HCT116 (cell line): ENCODE data around the gene RAPGEF2. TPM values are rescaled to one million over a fixed set of nuclear protein-coding genes. Genes with fewer than 3 reads are reported as not detected.

Source experiments
- ATAC-seq: fragments of 200-7000 bp; cut with Tn5 transposase; 2 replicates; pipeline ENCODE4 v1.9.1; 2020; ENCODE audit warnings: mild to moderate bottlenecking, moderate library complexity
- BruUV-seq: library from RNA; stranded (reverse); fragments of 400-500 nt; replicated peaks from 2 replicates; lab custom pipeline; 2021; lab: Mats Ljungman, UMichigan
- CTCF ChIA-PET: fragments of 300-600 bp; sonication (Branson Sonifier 250); formaldehyde crosslinking; loops from one replicate; lab custom pipeline; 2021; ENCODE audit warnings: antibody characterized with exemption; lab: Charles Lee
- POLR2A ChIA-PET: fragments of 300-600, 350-600 bp; sonication (Branson Sonifier 250); formaldehyde crosslinking; loops from one replicate; lab custom pipeline; 2021; ENCODE audit warnings: antibody characterized with exemption; lab: Charles Lee
- RAD21 ChIA-PET, 2 experiments: fragments of 300-600 bp; sonication (Branson Sonifier 250); formaldehyde crosslinking; loops; one replicate each; lab custom pipeline; 2023; ENCODE audit warnings: low total read pairs in 2 of 2; ENCODE audit not compliant: uncharacterized antibody in 2 of 2, unreplicated experiment in 2 of 2, low non-redundant PET in 1 of 2; lab: Charles Lee
- DNase-seq: peaks from one replicate; pipeline ENCODE4 v3.0.0-alpha.2; 2010; ENCODE audit warnings: low read depth, low spot score
- H2AFZ ChIP-seq: fragments of 200-600 bp; shearing (Covaris generic), sonication (generic); 2 replicates; pipeline ENCODE4 v1.6.1; 2017; ENCODE audit warnings: low read depth, mixed run types, mixed read lengths, antibody characterized with exemption, low read length; ENCODE audit not compliant: poor library complexity, severe bottlenecking
- H3K27ac ChIP-seq: 2 replicates; pipeline ENCODE4 v1.5.1; 2012; ENCODE audit warnings: low read depth, low read length
- H3K27me3 ChIP-seq: fragments of 200-600 bp; sonication (generic); 2 replicates; pipeline ENCODE4 v1.6.1; 2016; ENCODE audit warnings: mixed run types, low read length, mixed read lengths; ENCODE audit not compliant: insufficient read depth
- H3K36me3 ChIP-seq, 2 experiments: fragments of 200-500 bp in 1 of 2; fragments of 200-600 bp in 1 of 2; sonication (Bioruptor generic) in 1 of 2; sonication (generic) in 1 of 2; 2 replicates each; pipeline versions ENCODE4 v1.5.1 to v1.6.1; 2014 to 2016; ENCODE audit warnings: low read length in 2 of 2, inconsistent platforms in 1 of 2, mixed read lengths in 1 of 2, mixed run types in 1 of 2; ENCODE audit not compliant: insufficient read depth in 2 of 2, control insufficient read depth in 1 of 2
- H3K4me1 ChIP-seq, 2 experiments: fragments of 200-600 bp in 1 of 2; sonication (generic) in 1 of 2; 2 replicates each; pipeline versions ENCODE4 v1.5.1 to v1.6.1; 2012 to 2017; ENCODE audit warnings: low read length in 2 of 2, inconsistent platforms in 1 of 2, mild to moderate bottlenecking in 1 of 2, mixed read lengths in 1 of 2, mixed run types in 1 of 2, moderate library complexity in 1 of 2; ENCODE audit not compliant: insufficient read depth in 2 of 2, control insufficient read depth in 1 of 2
- H3K4me2 ChIP-seq: fragments of 200-600 bp; sonication (generic); 2 replicates; pipeline ENCODE4 v1.6.1; 2017; ENCODE audit warnings: mixed run types, low read length, mixed read lengths
- H3K4me3 ChIP-seq, 2 experiments: fragments of 200-600 bp in 1 of 2; sonication (generic) in 1 of 2; replicated peaks in 1 of 2; 2 replicates each; pipeline ENCODE4 v1.5.1; 2011 to 2016; ENCODE audit warnings: low read length in 2 of 2, control low read depth in 1 of 2, low read depth in 1 of 2, mild to moderate bottlenecking in 1 of 2, mixed read lengths in 1 of 2, mixed run types in 1 of 2
- H3K79me2 ChIP-seq: fragments of 200-600 bp; sonication (generic); 2 replicates; pipeline ENCODE4 v1.6.1; 2017; ENCODE audit warnings: mild to moderate bottlenecking, mixed run types, low read length, moderate library complexity, mixed read lengths; ENCODE audit not compliant: insufficient read depth
- H3K9ac ChIP-seq: fragments of 200-600 bp; sonication (generic); 2 replicates; pipeline ENCODE4 v1.6.1; 2016; ENCODE audit warnings: low read length, mixed read lengths
- H3K9me2 ChIP-seq: fragments of 200-600 bp; sonication (generic), shearing (Covaris generic); 2 replicates; pipeline ENCODE4 v1.6.1; 2017; ENCODE audit warnings: mixed run types, mild to moderate bottlenecking, moderate library complexity; ENCODE audit not compliant: insufficient read depth
- H3K9me3 ChIP-seq, 2 experiments: fragments of 200-500 bp in 1 of 2; fragments of 200-600 bp in 1 of 2; sonication (Bioruptor generic) in 1 of 2; sonication (generic) in 1 of 2; 2 replicates each; pipeline ENCODE4 v1.6.1; 2014 to 2017; ENCODE audit warnings: low read length in 2 of 2, mixed read lengths in 2 of 2, inconsistent platforms in 1 of 2, low read depth in 1 of 2, mild to moderate bottlenecking in 1 of 2, mixed run types in 1 of 2, moderate library complexity in 1 of 2; ENCODE audit not compliant: control insufficient read depth in 1 of 2, insufficient read depth in 1 of 2
- H4K20me1 ChIP-seq: fragments of 200-600 bp; sonication (generic), shearing (Covaris generic); 2 replicates; pipeline ENCODE4 v1.6.1; 2017; ENCODE audit warnings: mixed run types, mild to moderate bottlenecking, moderate library complexity; ENCODE audit not compliant: insufficient read depth
- CBX3 ChIP-seq: IDR thresholded peaks from 2 replicates; pipeline ENCODE4 v1.6.1; 2012; ENCODE audit warnings: low read depth
- EGR1 ChIP-seq: IDR thresholded peaks from 2 replicates; pipeline ENCODE4 v1.6.1; 2012; ENCODE audit warnings: low read depth
- ELF1 ChIP-seq: IDR thresholded peaks from 2 replicates; pipeline ENCODE4 v1.6.1; 2012; ENCODE audit warnings: low read depth, borderline replicate concordance
- EZH2 ChIP-seq: fragments of 200-600 bp; sonication (generic); IDR thresholded peaks from 2 replicates; pipeline ENCODE4 v1.6.1; 2017; ENCODE audit warnings: antibody characterized with exemption, mixed run types
- EZH2phosphoT487 ChIP-seq: fragments of 200-600 bp; IDR thresholded peaks from 2 replicates; pipeline ENCODE4 v1.6.1; 2018; ENCODE audit warnings: antibody characterized with exemption, borderline replicate concordance
- FOSL1 ChIP-seq: IDR thresholded peaks from 2 replicates; pipeline ENCODE4 v1.6.1; 2012; ENCODE audit warnings: low read depth
- JUND ChIP-seq: IDR thresholded peaks from 2 replicates; pipeline ENCODE4 v1.6.1; 2012
- POLR2A ChIP-seq: IDR thresholded peaks from 2 replicates; pipeline ENCODE4 v1.7.0; 2011; ENCODE audit warnings: borderline replicate concordance; ENCODE audit not compliant: insufficient read depth, insufficient read length; ENCODE audit errors: extremely low read depth
- POLR2AphosphoS5 ChIP-seq: IDR thresholded peaks from 2 replicates; pipeline ENCODE4 v1.6.1; 2011; ENCODE audit warnings: mild to moderate bottlenecking, low read depth, low read length, moderate library complexity
- RAD21 ChIP-seq: IDR thresholded peaks from 2 replicates; pipeline ENCODE4 v1.6.1; 2012; ENCODE audit warnings: low read depth, mild to moderate bottlenecking
- SIN3A ChIP-seq: IDR thresholded peaks from 2 replicates; pipeline ENCODE4 v1.6.1; 2012; ENCODE audit warnings: low read depth
- SP1 ChIP-seq: IDR thresholded peaks from 2 replicates; pipeline ENCODE4 v1.6.1; 2012; ENCODE audit warnings: low read depth
- TCF7L2 ChIP-seq: IDR thresholded peaks from 2 replicates; pipeline ENCODE4 v1.7.0; 2011; ENCODE audit warnings: borderline replicate concordance, inconsistent platforms; ENCODE audit not compliant: insufficient read depth, insufficient read length; ENCODE audit errors: extremely low read depth
- YY1 ChIP-seq: IDR thresholded peaks from 2 replicates; pipeline ENCODE4 v1.6.1; 2011; ENCODE audit warnings: low read length, low read depth, moderate library complexity, mild to moderate bottlenecking; ENCODE audit not compliant: insufficient replicate concordance; ENCODE audit errors: extremely low read depth
- ZFX ChIP-seq: fragments of 450-650 bp; IDR thresholded peaks from 2 replicates; pipeline ENCODE4 v1.6.1; 2017
- ZNF274 ChIP-seq: fragments of 200-500 bp; sonication (Bioruptor generic); IDR thresholded peaks from 2 replicates; pipeline ENCODE4 v1.6.1; 2014; ENCODE audit warnings: mild to moderate bottlenecking, low read depth, low read length, inconsistent platforms
- intact Hi-C: fragments of 100-400 bp; cut with micrococcal nuclease; formaldehyde crosslinking; loops from 2 replicates; pipeline ENCODE4 v1.10.0; 2022
- total RNA-seq: library from RNA; stranded (reverse); gene quantifications from one replicate; pipeline ENCODE4 v1.2.1, GENCODE V29; 2021; ENCODE audit not compliant: unreplicated experiment
- TF ChIP-seq, protein P1 (sequence below): IDR thresholded peaks from 2 replicates; pipeline ENCODE4 v1.6.1; 2012
- TF ChIP-seq, protein P2 (sequence below): IDR thresholded peaks from 2 replicates; pipeline ENCODE4 v1.6.1; 2012; ENCODE audit warnings: low read depth

The RAPGEF2 gene
- total RNA-seq, 1 experiment from 2014 or later = 21.2 TPM

DNA sequence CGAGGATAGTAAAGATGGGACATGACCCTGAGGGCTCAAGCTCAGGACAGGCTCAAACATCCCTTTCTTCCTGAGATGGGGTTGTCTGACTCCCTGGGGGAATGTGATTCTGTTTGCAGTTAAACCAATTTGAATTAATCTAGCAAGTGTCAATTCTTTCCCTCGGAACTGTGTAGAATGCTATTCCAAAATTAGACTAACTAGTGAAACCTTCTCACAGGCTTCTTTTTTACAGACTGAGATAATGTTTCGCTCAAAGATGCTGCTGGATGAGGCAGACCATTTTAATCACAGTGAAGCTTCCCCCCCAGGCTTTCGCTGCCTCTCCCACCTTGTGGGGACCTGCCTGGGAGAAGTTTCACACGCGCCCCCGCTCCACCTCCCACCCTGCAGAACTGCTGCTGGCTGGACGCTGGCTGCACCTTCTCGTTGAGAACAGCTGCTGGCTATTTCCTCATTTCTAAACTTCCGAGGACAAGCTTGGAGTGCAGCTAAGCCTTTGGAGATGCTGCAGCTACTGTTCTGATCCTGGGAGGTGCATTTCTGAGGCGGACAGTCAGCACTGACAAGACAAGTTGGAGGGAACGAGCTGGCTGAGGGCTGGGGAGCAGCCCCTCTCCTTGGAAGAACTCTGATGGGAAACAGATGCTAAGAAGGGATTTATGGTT, 297.8 kb downstream of the RAPGEF2 start:
- Histone ChIP-seq H3K9me3 (no peaks in the 10 kb centered on the region), H3K4me1 (peaks cover 0 to 20% of the 10 kb centered on the region in 2 experiments; a peak in 2 of 4 replicates), H3K4me2 (no peak overlapping the region), H2AFZ (no peak overlapping the region), H3K79me2 (no peaks in the 10 kb centered on the region), H3K27ac (no peak overlapping the region)
- intact Hi-C loops = no loop called here
- no peak for DNase-seq
- ATAC-seq = no peak
- CTCF ChIA-PET = no interaction called here
- TF ChIP-seq POLR2AphosphoS5 = no peak
- no peak for TF ChIP-seq JUND
- TF ChIP-seq EGR1 = no peak
- TF ChIP-seq CBX3 = no peak
- no peak for TF ChIP-seq ELF1
- TF ChIP-seq SP1 = no peak
- TF ChIP-seq, protein P1, sequence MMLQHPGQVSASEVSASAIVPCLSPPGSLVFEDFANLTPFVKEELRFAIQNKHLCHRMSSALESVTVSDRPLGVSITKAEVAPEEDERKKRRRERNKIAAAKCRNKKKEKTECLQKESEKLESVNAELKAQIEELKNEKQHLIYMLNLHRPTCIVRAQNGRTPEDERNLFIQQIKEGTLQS = no peak
- no peak for TF ChIP-seq SIN3A
- TF ChIP-seq ZFX = no peak
- no peak for TF ChIP-seq ZNF274
- no peak for TF ChIP-seq POLR2A
- TF ChIP-seq FOSL1 = no peak
- TF ChIP-seq RAD21 = no peak
- TF ChIP-seq, all 23 proteins: peak for 0
- Histone ChIP-seq H4K20me1 (no peaks in the 10 kb centered on the region), H3K36me3 (no peaks in the 10 kb centered on the region), H3K27me3 (no peaks in the 10 kb centered on the region), H3K9me2 (no peaks in the 10 kb centered on the region), H3K4me3 (no peak overlapping the region), H3K9ac (no peak overlapping the region)
- ChIA-PET POLR2A (no interaction called here), RAD21 (no interaction called here)
- BruUV-seq = no TSS peak

DNA sequence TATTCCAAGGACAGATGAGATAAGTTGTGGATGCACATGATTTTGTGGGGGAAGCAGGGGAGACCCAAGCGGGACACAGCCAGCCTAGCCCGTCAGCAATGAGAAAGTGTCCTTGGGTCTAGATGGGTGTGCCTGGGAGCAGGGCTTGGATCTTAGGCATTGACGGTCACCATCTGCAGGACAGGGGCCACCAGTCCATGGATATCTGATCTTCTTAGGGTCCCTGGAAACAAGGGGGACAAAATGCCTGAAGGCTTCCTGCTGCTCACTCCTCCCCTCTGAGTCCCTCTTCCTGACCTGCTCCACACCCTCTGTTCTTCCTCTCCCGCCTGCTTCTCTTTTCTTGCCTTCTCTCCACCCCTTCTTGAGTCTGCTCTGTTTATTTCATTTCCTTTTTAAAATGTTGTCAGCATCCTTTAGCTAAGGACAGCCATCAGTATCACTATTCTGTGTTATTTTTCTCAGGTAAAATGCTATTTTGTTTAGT, 298.4 kb downstream of the RAPGEF2 start:
- CTCF ChIA-PET = no interaction called here
- Histone ChIP-seq H4K20me1 (no peaks in the 10 kb centered on the region), H3K9me3 (no peaks in the 10 kb centered on the region), H3K27ac (no peak overlapping the region), H3K4me2 (peak overlapping the region; percentile 63; the same call in 1 of the 2 replicates), H3K4me1 (peaks cover 0 to 20% of the 10 kb centered on the region in 2 experiments; a peak in 2 of 4 replicates), H3K79me2 (no peaks in the 10 kb centered on the region), H2AFZ (no peak overlapping the region), H3K36me3 (no peaks in the 10 kb centered on the region), H3K9ac (no peak overlapping the region), H3K4me3 (no peak overlapping the region), H3K9me2 (no peaks in the 10 kb centered on the region), H3K27me3 (no peaks in the 10 kb centered on the region)
- ATAC-seq (no peak), DNase-seq (no peak)
- BruUV-seq = no TSS peak
- intact Hi-C loops = no loop called here
- RAD21 ChIA-PET = no interaction called here
- POLR2A ChIA-PET = no interaction called here
- TF ChIP-seq JUND = no peak
- no peak for TF ChIP-seq SP1
- TF ChIP-seq YY1 = no peak
- no peak for TF ChIP-seq SIN3A
- TF ChIP-seq ELF1 = no peak
- no peak for TF ChIP-seq EZH2
- no peak for TF ChIP-seq TCF7L2
- no peak for TF ChIP-seq RAD21
- TF ChIP-seq, protein P2, sequence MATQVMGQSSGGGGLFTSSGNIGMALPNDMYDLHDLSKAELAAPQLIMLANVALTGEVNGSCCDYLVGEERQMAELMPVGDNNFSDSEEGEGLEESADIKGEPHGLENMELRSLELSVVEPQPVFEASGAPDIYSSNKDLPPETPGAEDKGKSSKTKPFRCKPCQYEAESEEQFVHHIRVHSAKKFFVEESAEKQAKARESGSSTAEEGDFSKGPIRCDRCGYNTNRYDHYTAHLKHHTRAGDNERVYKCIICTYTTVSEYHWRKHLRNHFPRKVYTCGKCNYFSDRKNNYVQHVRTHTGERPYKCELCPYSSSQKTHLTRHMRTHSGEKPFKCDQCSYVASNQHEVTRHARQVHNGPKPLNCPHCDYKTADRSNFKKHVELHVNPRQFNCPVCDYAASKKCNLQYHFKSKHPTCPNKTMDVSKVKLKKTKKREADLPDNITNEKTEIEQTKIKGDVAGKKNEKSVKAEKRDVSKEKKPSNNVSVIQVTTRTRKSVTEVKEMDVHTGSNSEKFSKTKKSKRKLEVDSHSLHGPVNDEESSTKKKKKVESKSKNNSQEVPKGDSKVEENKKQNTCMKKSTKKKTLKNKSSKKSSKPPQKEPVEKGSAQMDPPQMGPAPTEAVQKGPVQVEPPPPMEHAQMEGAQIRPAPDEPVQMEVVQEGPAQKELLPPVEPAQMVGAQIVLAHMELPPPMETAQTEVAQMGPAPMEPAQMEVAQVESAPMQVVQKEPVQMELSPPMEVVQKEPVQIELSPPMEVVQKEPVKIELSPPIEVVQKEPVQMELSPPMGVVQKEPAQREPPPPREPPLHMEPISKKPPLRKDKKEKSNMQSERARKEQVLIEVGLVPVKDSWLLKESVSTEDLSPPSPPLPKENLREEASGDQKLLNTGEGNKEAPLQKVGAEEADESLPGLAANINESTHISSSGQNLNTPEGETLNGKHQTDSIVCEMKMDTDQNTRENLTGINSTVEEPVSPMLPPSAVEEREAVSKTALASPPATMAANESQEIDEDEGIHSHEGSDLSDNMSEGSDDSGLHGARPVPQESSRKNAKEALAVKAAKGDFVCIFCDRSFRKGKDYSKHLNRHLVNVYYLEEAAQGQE = no peak
- no peak for TF ChIP-seq CBX3
- no peak for TF ChIP-seq EZH2phosphoT487
- TF ChIP-seq ZFX = no peak
- TF ChIP-seq POLR2A = no peak
